IMR-90 (cell line): Measurements from ENCODE around the gene TGM6. TPM values are rescaled to one million over a fixed set of nuclear protein-coding genes. Genes with fewer than 3 reads are reported as not detected.

Source experiments
- ATAC-seq: fragments of 200-7000 bp; cut with Tn5 transposase; 2 replicates; pipeline ENCODE4 v1.9.1; 2020; ENCODE audit warnings: low read depth, mild to moderate bottlenecking, moderate library complexity
- BruUV-seq: library from RNA; stranded (reverse); fragments of 400-500 nt; replicated peaks from 2 replicates; lab custom pipeline; 2021; lab: Mats Ljungman, UMichigan
- CTCF ChIA-PET: fragments of 300-600 bp; formaldehyde crosslinking; extraction: SDS; loops from one replicate; lab custom pipeline; 2021; ENCODE audit warnings: antibody characterized with exemption; lab: Yijun Ruan, JAX
- POLR2A ChIA-PET: fragments of 300-600 bp; sonication (Branson Sonifier 250); formaldehyde crosslinking; loops from one replicate; lab custom pipeline; 2022; ENCODE audit warnings: antibody characterized with exemption; ENCODE audit not compliant: unreplicated experiment; lab: Charles Lee
- DNase-seq: peaks from one replicate; pipeline ENCODE4 v3.0.0; 2013
- H2AFZ ChIP-seq: replicated peaks from 2 replicates; pipeline ENCODE3; 2013; ENCODE audit warnings: low read length, mild to moderate bottlenecking; ENCODE audit not compliant: poor library complexity
- H2AK5ac ChIP-seq: 2 replicates; pipeline ENCODE4 v1.6.1; 2013; ENCODE audit warnings: low read depth, low read length, inconsistent platforms
- H2AK9ac ChIP-seq: replicated peaks from 2 replicates; pipeline ENCODE3; 2013; ENCODE audit warnings: mild to moderate bottlenecking, low read depth, low read length, moderate library complexity; ENCODE audit not compliant: poor library complexity
- H2BK120ac ChIP-seq: 2 replicates; pipeline ENCODE4 v1.6.1; 2013; ENCODE audit warnings: low read depth, low read length, inconsistent platforms
- H2BK15ac ChIP-seq: 3 replicates; pipeline ENCODE4 v1.6.1; 2013; ENCODE audit warnings: low read depth, low read length, inconsistent platforms
- H2BK20ac ChIP-seq: 2 replicates; pipeline ENCODE4 v1.6.1; 2013; ENCODE audit warnings: low read depth, mild to moderate bottlenecking, inconsistent platforms, low read length, moderate library complexity
- H2BK5ac ChIP-seq: 2 replicates; pipeline ENCODE4 v1.6.1; 2013; ENCODE audit warnings: mild to moderate bottlenecking, low read depth, low read length, inconsistent platforms; ENCODE audit not compliant: poor library complexity, severe bottlenecking
- H3K14ac ChIP-seq: replicated peaks from 2 replicates; pipeline ENCODE4 v1.6.1; 2013; ENCODE audit warnings: low read depth, low read length, inconsistent platforms
- H3K18ac ChIP-seq: 2 replicates; pipeline ENCODE4 v1.6.1; 2013; ENCODE audit warnings: low read depth, low read length, control low read depth
- H3K23ac ChIP-seq: 2 replicates; pipeline ENCODE4 v1.6.1; 2013; ENCODE audit warnings: low read depth, low read length, inconsistent platforms
- H3K27ac ChIP-seq: 2 replicates; pipeline ENCODE4 v1.5.1; 2013; ENCODE audit warnings: mild to moderate bottlenecking, control low read depth, low read length; ENCODE audit not compliant: insufficient read depth
- H3K27me3 ChIP-seq: 2 replicates; pipeline ENCODE4 v1.6.1; 2013; ENCODE audit warnings: low read length; ENCODE audit not compliant: control insufficient read depth, insufficient read depth
- H3K36me3 ChIP-seq: 2 replicates; pipeline ENCODE4 v1.6.1; 2013; ENCODE audit warnings: low read length, mixed read lengths; ENCODE audit not compliant: control insufficient read depth, insufficient read depth
- H3K4ac ChIP-seq: 2 replicates; pipeline ENCODE4 v1.6.1; 2013; ENCODE audit warnings: low read depth, low read length, inconsistent platforms
- H3K4me1 ChIP-seq: 2 replicates; pipeline ENCODE4 v1.6.1; 2013; ENCODE audit warnings: low read length, mixed read lengths; ENCODE audit not compliant: control insufficient read depth, insufficient read depth
- H3K4me2 ChIP-seq: 2 replicates; pipeline ENCODE4 v1.6.1; 2013; ENCODE audit warnings: low read depth, mild to moderate bottlenecking, control low read depth, low read length, moderate library complexity
- H3K4me3 ChIP-seq: 2 replicates; pipeline ENCODE4 v1.5.1; 2013; ENCODE audit warnings: low read depth, mild to moderate bottlenecking, control low read depth, low read length, moderate library complexity; ENCODE audit not compliant: insufficient read depth
- H3K56ac ChIP-seq: 2 replicates; pipeline ENCODE4 v1.6.1; 2013; ENCODE audit warnings: low read length, inconsistent platforms; ENCODE audit not compliant: insufficient read depth; ENCODE audit errors: extremely low read depth
- H3K79me1 ChIP-seq, 2 experiments: 2 replicates each; pipeline ENCODE4 v1.6.1; 2013; ENCODE audit warnings: low read length in 2 of 2, inconsistent platforms in 1 of 2, low read depth in 1 of 2
- H3K9ac ChIP-seq: 2 replicates; pipeline ENCODE4 v1.6.1; 2013; ENCODE audit warnings: low read depth, low read length, control low read depth
- H3K9me1 ChIP-seq: 2 replicates; pipeline ENCODE4 v1.6.1; 2013; ENCODE audit warnings: low read length, inconsistent platforms; ENCODE audit not compliant: insufficient read depth
- H3K9me3 ChIP-seq: 2 replicates; pipeline ENCODE4 v1.6.1; 2013; ENCODE audit warnings: low read length; ENCODE audit not compliant: control insufficient read depth, insufficient read depth
- H4K20me1 ChIP-seq: 2 replicates; pipeline ENCODE4 v1.6.1; 2013; ENCODE audit warnings: low read length, inconsistent platforms; ENCODE audit not compliant: insufficient read depth
- H4K5ac ChIP-seq: 2 replicates; pipeline ENCODE4 v1.6.1; 2013; ENCODE audit warnings: mild to moderate bottlenecking, low read depth, low read length, control low read depth
- H4K8ac ChIP-seq, 2 experiments: 2 replicates each; pipeline ENCODE4 v1.6.1; 2013; ENCODE audit warnings: low read depth in 2 of 2, low read length in 2 of 2, control low read depth in 1 of 2, inconsistent platforms in 1 of 2
- H4K91ac ChIP-seq: 2 replicates; pipeline ENCODE4 v1.6.1; 2013; ENCODE audit warnings: low read depth, low read length, inconsistent platforms; ENCODE audit not compliant: insufficient read depth
- BHLHE40 ChIP-seq: fragments of 150-350 bp; IDR thresholded peaks from 2 replicates; pipeline ENCODE4 v1.6.1; 2016; ENCODE audit warnings: mild to moderate bottlenecking, low read depth, low read length
- CHD1 ChIP-seq: IDR thresholded peaks from 2 replicates; pipeline ENCODE4 v1.6.1; 2012; ENCODE audit warnings: low read depth, low read length, improper control_type of control experiment
- ELK1 ChIP-seq: fragments of 150-350 bp; IDR thresholded peaks from 2 replicates; pipeline ENCODE4 v1.6.1; 2016; ENCODE audit warnings: low read depth, mild to moderate bottlenecking, low read length, moderate library complexity, borderline replicate concordance
- MAFK ChIP-seq: IDR thresholded peaks from 2 replicates; pipeline ENCODE4 v1.6.1; 2012; ENCODE audit warnings: low read depth, low read length, improper control_type of control experiment
- MAZ ChIP-seq: IDR thresholded peaks from 2 replicates; pipeline ENCODE4 v1.6.1; 2012; ENCODE audit warnings: low read depth, mild to moderate bottlenecking, low read length, improper control_type of control experiment, moderate library complexity, borderline replicate concordance
- NFE2L2 ChIP-seq: fragments of 150-350 bp; IDR thresholded peaks from 2 replicates; pipeline ENCODE4 v1.6.1; 2016; ENCODE audit warnings: low read depth, mild to moderate bottlenecking, low read length
- POLR2A ChIP-seq: IDR thresholded peaks from 2 replicates; pipeline ENCODE4 v1.6.1; 2012; ENCODE audit warnings: mild to moderate bottlenecking, low read depth, low read length
- RAD21 ChIP-seq: IDR thresholded peaks from 2 replicates; pipeline ENCODE4 v1.6.1; 2012; ENCODE audit warnings: low read length, improper control_type of control experiment
- RFX5 ChIP-seq: IDR thresholded peaks from 2 replicates; pipeline ENCODE4 v1.8.0; 2012; ENCODE audit warnings: low read depth, mild to moderate bottlenecking, low read length, moderate library complexity
- SMC3 ChIP-seq: fragments of 150-350 bp; IDR thresholded peaks from 2 replicates; pipeline ENCODE4 v1.6.1; 2016; ENCODE audit warnings: low read depth, mild to moderate bottlenecking, antibody characterized with exemption, low read length, moderate library complexity
- WGBS, 2 experiments: methylation state at CpG; one replicate each; pipeline versions ENCODE4 v1.1.5 to v1.1.7; 2013; ENCODE audit warnings: missing lambda C conversion rate in 2 of 2; ENCODE audit not compliant: insufficient read length in 1 of 2; ENCODE audit errors: extremely low coverage in 2 of 2; 5-methylcytosine and 5-hydroxymethylcytosine counted together
- dilution Hi-C: fragments of 300-500 bp; cut with HindIII; formaldehyde crosslinking; loops from one replicate; pipeline ENCODE4 v1.14.3; 2018; ENCODE audit warnings: low sequenced_read_pairs; ENCODE audit not compliant: unreplicated experiment
- in situ Hi-C: fragments of 300-500 bp; cut with MboI; formaldehyde crosslinking; loops from 3 replicates; pipeline ENCODE4 v1.14.3; 2019; ENCODE audit warnings: low sequenced_read_pairs, inconsistent platforms, mixed read lengths
- intact Hi-C: fragments of 100-400 bp; cut with micrococcal nuclease; formaldehyde crosslinking; loops from 2 replicates; pipeline ENCODE4 v1.10.0; 2022
- polyA plus RNA-seq, 3 experiments: library from polyadenylated mRNA; depleted of rRNA; stranded (reverse); fragments of >200 nt; gene quantifications; 2 replicates each; pipeline ENCODE4 v1.2.3, GENCODE V29; 2012; ENCODE audit warnings: low replicate concordance in 1 of 3
- total RNA-seq: library from RNA; depleted of rRNA; stranded (reverse); fragments of >200 nt; gene quantifications from 2 replicates; pipeline ENCODE4 v1.2.3, GENCODE V29; 2012

Gene TGM6
- total and polyA plus RNA-seq, 2 of the 4 experiments (the other 2 are of a cell fraction) = not detected

DNA sequence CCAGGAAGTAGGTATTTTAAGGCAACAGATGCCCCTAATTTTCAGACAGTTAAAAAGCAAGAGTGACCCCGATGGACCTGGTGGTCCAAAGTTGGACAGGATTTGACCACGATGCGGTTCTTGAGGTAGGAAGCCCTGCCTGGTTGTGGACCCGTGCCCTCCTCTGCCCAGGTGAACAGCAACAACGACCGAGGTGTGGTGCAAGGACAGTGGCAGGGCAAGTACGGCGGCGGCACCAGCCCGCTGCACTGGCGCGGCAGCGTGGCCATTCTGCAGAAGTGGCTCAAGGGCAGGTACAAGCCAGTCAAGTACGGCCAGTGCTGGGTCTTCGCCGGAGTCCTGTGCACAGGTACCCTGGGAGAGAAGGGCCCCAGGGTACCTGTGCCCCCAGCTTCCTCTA lies 18.7 kb downstream of the TGM6 start:
- Histone ChIP-seq H2BK120ac (no peak overlapping the region), H2BK20ac (no peak overlapping the region), H3K9ac (no peak overlapping the region), H3K23ac (no peak overlapping the region), H3K4me3 (no peak overlapping the region), H3K4me2 (no peak overlapping the region), H4K91ac (no peak overlapping the region), H2AK5ac (no peak overlapping the region), H2AK9ac (no peak overlapping the region), H4K5ac (no peak overlapping the region), H3K4ac (no peak overlapping the region), H2AFZ (no peak overlapping the region), H3K14ac (no peak overlapping the region), H3K9me1 (no peaks in the 10 kb centered on the region), H3K79me1 (no peaks in the 10 kb centered on the region), H4K20me1 (no peaks in the 10 kb centered on the region), H4K8ac (no peak overlapping the region), H3K18ac (no peak overlapping the region), H2BK15ac (no peak overlapping the region), H2BK5ac (no peak overlapping the region), H3K4me1 (no peaks in the 10 kb centered on the region), H3K27me3 (peaks cover 1% of the 10 kb centered on the region; the same call in 1 of the 2 replicates), H3K27ac (no peak overlapping the region), H3K56ac (no peak overlapping the region), H3K9me3 (no peaks in the 10 kb centered on the region), H3K36me3 (no peaks in the 10 kb centered on the region)
- no TSS peak for BruUV-seq
- CTCF ChIA-PET = no interaction called here
- ATAC-seq (no peak), DNase-seq (no peak)
- POLR2A ChIA-PET = no interaction called here
- 61% methylated on average over 3 of the region's 16 CpGs; no CpG with 5 or more reads in 1 of the 2 experiments for WGBS, 2 experiments
- intact Hi-C loops = no loop called here
- dilution Hi-C loops = no loop called here
- in situ Hi-C loops = no loop called here
- TF ChIP-seq MAFK = no peak
- TF ChIP-seq POLR2A = no peak
- no peak for TF ChIP-seq SMC3
- TF ChIP-seq MAZ = no peak
- no peak for TF ChIP-seq BHLHE40
- no peak for TF ChIP-seq RAD21
- no peak for TF ChIP-seq NFE2L2
- no peak for TF ChIP-seq RFX5
- no peak for TF ChIP-seq ELK1
- no peak for TF ChIP-seq CHD1
